SU-DHL-6 (cell line): ENCODE results near the gene BAIAP3.

Source experiments
- H2AFZ ChIP-seq: fragments of 200-600 bp; sonication (generic); 2 replicates; pipeline ENCODE4 v1.6.1; 2014; ENCODE audit warnings: low read depth, mild to moderate bottlenecking, moderate library complexity, mixed read lengths, antibody characterized with exemption, low read length; ENCODE audit not compliant: severe bottlenecking
- H3F3A ChIP-seq: fragments of 200-600 bp; shearing (Covaris generic); 2 replicates; pipeline ENCODE4 v1.6.0; 2016; ENCODE audit warnings: antibody characterized with exemption, mild to moderate bottlenecking; ENCODE audit not compliant: insufficient read depth
- H3K27ac ChIP-seq: fragments of 200-600 bp; sonication (generic); 2 replicates; pipeline ENCODE4 v1.5.1; 2016; ENCODE audit warnings: low read depth, mild to moderate bottlenecking, low read length, moderate library complexity, mixed read lengths
- H3K27me3 ChIP-seq: fragments of 200-600 bp; sonication (generic), shearing (Covaris generic); 2 replicates; pipeline ENCODE4 v1.6.0; 2014; ENCODE audit warnings: mild to moderate bottlenecking, low read length
- H3K36me3 ChIP-seq: fragments of 200-600 bp; sonication (generic); 2 replicates; pipeline ENCODE4 v1.6.1; 2014; ENCODE audit warnings: mild to moderate bottlenecking, low read length, mixed read lengths
- H3K4me2 ChIP-seq: fragments of 300-600, 200-600 bp; shearing (Covaris generic), sonication (generic); 2 replicates; pipeline ENCODE4 v1.6.0; 2014; ENCODE audit warnings: low read length, low read depth, mild to moderate bottlenecking; ENCODE audit not compliant: poor library complexity, severe bottlenecking
- H3K4me3 ChIP-seq: fragments of 200-600 bp; sonication (generic); 2 replicates; pipeline ENCODE4 v1.5.1; 2014; ENCODE audit warnings: antibody characterized with exemption, low read length, mild to moderate bottlenecking, mixed read lengths; ENCODE audit not compliant: insufficient read depth, poor library complexity, severe bottlenecking
- H3K79me2 ChIP-seq: fragments of 200-600 bp; sonication (generic); 2 replicates; pipeline ENCODE4 v1.6.1; 2014; ENCODE audit warnings: mild to moderate bottlenecking, low read length, moderate library complexity; ENCODE audit not compliant: insufficient read depth
- H3K9ac ChIP-seq: fragments of 200-600 bp; sonication (generic); 2 replicates; pipeline ENCODE4 v1.7.0; 2014; ENCODE audit warnings: mild to moderate bottlenecking, low read length
- H3K9me2 ChIP-seq: fragments of 200-600 bp; sonication (generic); replicated peaks from 2 replicates; pipeline ENCODE4 v1.6.1; 2014; ENCODE audit warnings: low read length; ENCODE audit not compliant: insufficient read depth
- H3K9me3 ChIP-seq: fragments of 200-600 bp; sonication (generic); 2 replicates; pipeline ENCODE4 v1.6.1; 2014; ENCODE audit warnings: low read length, mixed read lengths; ENCODE audit not compliant: insufficient read depth
- H4K20me1 ChIP-seq: fragments of 200-600 bp; sonication (generic); 2 replicates; pipeline ENCODE4 v1.6.1; 2014; ENCODE audit warnings: low read depth, mild to moderate bottlenecking, antibody characterized with exemption, low read length, moderate library complexity, mixed read lengths
- CTCF ChIP-seq: fragments of 200-600 bp; sonication (generic); IDR thresholded peaks from one replicate; pipeline ENCODE4 v1.5.1; 2017; ENCODE audit warnings: antibody characterized with exemption, mild to moderate bottlenecking, low read length, moderate library complexity; ENCODE audit not compliant: insufficient read depth, poor library complexity, severe bottlenecking
- EZH2phosphoT487 ChIP-seq: fragments of 200-600 bp; sonication (generic), shearing (Covaris generic); conservative IDR thresholded peaks from 2 replicates; pipeline ENCODE4 v1.6.1; 2018; ENCODE audit warnings: mild to moderate bottlenecking, antibody characterized with exemption, low read length, moderate library complexity, mixed read lengths

BAIAP3 gene

GRCh38 chr16:1347962-1348361 is 14.5 kb downstream of the BAIAP3 start:
- Histone ChIP-seq H3K4me3 (no peak overlapping the region), H2AFZ (no peak overlapping the region), H3K9me2 (no peaks in the 10 kb centered on the region), H4K20me1 (no peaks in the 10 kb centered on the region), H3F3A (no peaks in the 10 kb centered on the region), H3K4me2 (no peak overlapping the region), H3K9ac (no peak overlapping the region), H3K27me3 (no peaks in the 10 kb centered on the region), H3K36me3 (no peaks in the 10 kb centered on the region), H3K27ac (no peak overlapping the region), H3K79me2 (peaks cover 16% of the 10 kb centered on the region), H3K9me3 (no peaks in the 10 kb centered on the region)
- no peak for TF ChIP-seq CTCF
- TF ChIP-seq EZH2phosphoT487: no peak

- Histone ChIP-seq H4K20me1 (no peaks in the 10 kb centered on the region), H3K27me3 (no peaks in the 10 kb centered on the region), H3K4me3 (no peak overlapping the region), H3K4me2 (no peak overlapping the region), H3K9me2 (no peaks in the 10 kb centered on the region), H3F3A (no peaks in the 10 kb centered on the region), H3K79me2 (peaks cover 20% of the 10 kb centered on the region), H3K36me3 (no peaks in the 10 kb centered on the region), H2AFZ (no peak overlapping the region), H3K9me3 (no peaks in the 10 kb centered on the region), H3K9ac (no peak overlapping the region), H3K27ac (no peak overlapping the region)
- TF ChIP-seq EZH2phosphoT487: no peak
- TF ChIP-seq CTCF: no peak
These were observed 15.0 kb downstream of the BAIAP3 start for GRCh38 chr16:1348441-1348840.

GRCh38 chr16:1348926-1349325 is 15.5 kb downstream of the BAIAP3 start:
- no peak overlapping the region for H2AFZ ChIP-seq
- H3K4me2 ChIP-seq: no peak overlapping the region
- H3K27ac ChIP-seq: no peak overlapping the region
- no peak overlapping the region for H3K4me3 ChIP-seq
- H3K79me2 ChIP-seq: peaks cover 25% of the 10 kb centered on the region
- no peak for TF ChIP-seq EZH2phosphoT487
- no peak for TF ChIP-seq CTCF
- no peak overlapping the region for H3K9ac ChIP-seq
- no peaks in the 10 kb centered on the region for H3K27me3 ChIP-seq
- H3K36me3 ChIP-seq: no peaks in the 10 kb centered on the region
- H3K9me2 ChIP-seq: no peaks in the 10 kb centered on the region
- no peaks in the 10 kb centered on the region for H4K20me1 ChIP-seq
- H3F3A ChIP-seq: no peaks in the 10 kb centered on the region
- no peaks in the 10 kb centered on the region for H3K9me3 ChIP-seq

- Histone ChIP-seq H3K36me3 (no peaks in the 10 kb centered on the region), H3K27me3 (no peaks in the 10 kb centered on the region), H3K9me2 (no peaks in the 10 kb centered on the region), H3K9ac (no peak overlapping the region), H2AFZ (no peak overlapping the region), H3K4me3 (no peak overlapping the region), H3K9me3 (no peaks in the 10 kb centered on the region), H3F3A (no peaks in the 10 kb centered on the region), H3K79me2 (peaks cover 27% of the 10 kb centered on the region), H3K27ac (no peak overlapping the region), H3K4me2 (no peak overlapping the region), H4K20me1 (no peaks in the 10 kb centered on the region)
- TF ChIP-seq CTCF (no peak), EZH2phosphoT487 (no peak)
These were observed 15.9 kb downstream of the BAIAP3 start for GRCh38 chr16:1349351-1349750.
